Fibroblast of mammary gland (primary cell): ENCODE measurements around the gene TIMM17A.
A peak's percentile ranks its signal among the peaks of the same experiment; 100 is the strongest.

Experiments
- DNase-seq: peaks from one replicate; pipeline ENCODE4 v3.0.0-alpha.2; 2010; ENCODE audit warnings: low read depth
- H3K4me3 ChIP-seq: 2 replicates; pipeline ENCODE4 v1.5.1; 2011; ENCODE audit warnings: low read depth, mild to moderate bottlenecking, low read length, moderate library complexity; ENCODE audit not compliant: control insufficient read depth
- CTCF ChIP-seq: conservative IDR thresholded peaks from 2 replicates; pipeline ENCODE4 v1.5.1; 2011; ENCODE audit warnings: low read depth, low read length, inconsistent platforms; ENCODE audit not compliant: control insufficient read depth, insufficient read depth

TIMM17A gene

GRCh38 chr1:201982082-201982622, 26.8 kb downstream of the TIMM17A start:
- DNase-seq, result no peak
- no peak for TF ChIP-seq CTCF
- peak overlapping the region; percentile 44 for H3K4me3 ChIP-seq

- peak; percentile 79 for DNase-seq
- peak within 1 kb of the TSS; percentile 84 for H3K4me3 ChIP-seq
Measured at GRCh38 chr1:201982623-201983379, 27.5 kb downstream of the TIMM17A start, which contains the start of gene RNPEP. TSS of gene RNPEP (plus strand) at chr1:201982648. CDS start at chr1:201982667, 19 bp downstream.

GRCh38 chr1:201983380-201983805, 28.1 kb downstream of the TIMM17A start:
- DNase-seq, result no peak
- H3K4me3 ChIP-seq, result peak overlapping the region; percentile 84
- peak; percentile 2 for TF ChIP-seq CTCF

More at GRCh38 chr1:201982623-201983379, 27.5 kb downstream of the TIMM17A start, which contains the start of gene RNPEP:
- TF ChIP-seq CTCF, result no peak

- TF ChIP-seq CTCF, result no peak
- DNase-seq, result no peak
- H3K4me3 ChIP-seq, result no peak overlapping the region
Measured at GRCh38 chr1:201984446-201984845, 29.1 kb downstream of the TIMM17A start.

- H3K4me3 ChIP-seq, result no peak overlapping the region
- no peak for DNase-seq
- no peak for TF ChIP-seq CTCF
Measured at GRCh38 chr1:201985355-201985754, 30.1 kb downstream of the TIMM17A start.

- TF ChIP-seq CTCF, result no peak
- no peak for DNase-seq
- no peak overlapping the region for H3K4me3 ChIP-seq
Measured at GRCh38 chr1:201988601-201989000, 33.3 kb downstream of the TIMM17A start.
